SK-N-SH (cell line): ENCODE measurements around the gene MS4A8.

ENCODE experiments used
- ELF1 ChIP-seq: IDR thresholded peaks from 2 replicates; pipeline ENCODE4 v1.4.0; 2012
- EP300 ChIP-seq, 2 experiments: IDR thresholded peaks; 2 replicates each; pipeline versions ENCODE4 v1.4.0 to v1.6.1; 2012; ENCODE audit warnings: borderline replicate concordance in 1 of 2, low read depth in 1 of 2, low read length in 1 of 2
- GATA2 ChIP-seq: sonication (generic); formaldehyde crosslinking; IDR thresholded peaks from 2 replicates; pipeline ENCODE4 v1.5.0; 2020; ENCODE audit warnings: mild to moderate bottlenecking, missing genetic modification reagents
- JUND ChIP-seq: IDR thresholded peaks from 2 replicates; pipeline ENCODE4 v1.4.0; 2012
- MAX ChIP-seq: IDR thresholded peaks from 2 replicates; pipeline ENCODE4 v1.4.0; 2012; ENCODE audit warnings: low read depth
- NFIC ChIP-seq: IDR thresholded peaks from 2 replicates; pipeline ENCODE4 v1.4.0; 2012; ENCODE audit warnings: borderline replicate concordance
- NRF1 ChIP-seq: IDR thresholded peaks from 2 replicates; pipeline ENCODE4 v1.6.1; 2012; ENCODE audit warnings: low read depth, mild to moderate bottlenecking, low read length
- POLR2AphosphoS5 ChIP-seq: IDR thresholded peaks from 2 replicates; pipeline ENCODE4 v1.6.1; 2012; ENCODE audit warnings: low read depth, low read length
- REST ChIP-seq: IDR thresholded peaks from 2 replicates; pipeline ENCODE4 v1.6.1; 2012; ENCODE audit warnings: mild to moderate bottlenecking, low read depth, low read length, moderate library complexity
- SMC3 ChIP-seq: IDR thresholded peaks from 2 replicates; pipeline ENCODE4 v1.6.1; 2012; ENCODE audit warnings: low read depth, low read length, improper control_type of control experiment
- TEAD4 ChIP-seq: IDR thresholded peaks from 2 replicates; pipeline ENCODE4 v1.4.0; 2012; ENCODE audit warnings: mild to moderate bottlenecking, borderline replicate concordance; ENCODE audit not compliant: insufficient read depth
- TF ChIP-seq, protein P1 (sequence below): fragments of 200-600 bp; sonication (generic); IDR thresholded peaks from 2 replicates; pipeline ENCODE4 v1.6.1; 2017; ENCODE audit warnings: antibody characterized with exemption, mild to moderate bottlenecking, moderate library complexity
- TF ChIP-seq, protein P2 (sequence below): IDR thresholded peaks from 2 replicates; pipeline ENCODE4 v1.4.0; 2012; ENCODE audit warnings: low read depth, borderline replicate concordance

DNA sequence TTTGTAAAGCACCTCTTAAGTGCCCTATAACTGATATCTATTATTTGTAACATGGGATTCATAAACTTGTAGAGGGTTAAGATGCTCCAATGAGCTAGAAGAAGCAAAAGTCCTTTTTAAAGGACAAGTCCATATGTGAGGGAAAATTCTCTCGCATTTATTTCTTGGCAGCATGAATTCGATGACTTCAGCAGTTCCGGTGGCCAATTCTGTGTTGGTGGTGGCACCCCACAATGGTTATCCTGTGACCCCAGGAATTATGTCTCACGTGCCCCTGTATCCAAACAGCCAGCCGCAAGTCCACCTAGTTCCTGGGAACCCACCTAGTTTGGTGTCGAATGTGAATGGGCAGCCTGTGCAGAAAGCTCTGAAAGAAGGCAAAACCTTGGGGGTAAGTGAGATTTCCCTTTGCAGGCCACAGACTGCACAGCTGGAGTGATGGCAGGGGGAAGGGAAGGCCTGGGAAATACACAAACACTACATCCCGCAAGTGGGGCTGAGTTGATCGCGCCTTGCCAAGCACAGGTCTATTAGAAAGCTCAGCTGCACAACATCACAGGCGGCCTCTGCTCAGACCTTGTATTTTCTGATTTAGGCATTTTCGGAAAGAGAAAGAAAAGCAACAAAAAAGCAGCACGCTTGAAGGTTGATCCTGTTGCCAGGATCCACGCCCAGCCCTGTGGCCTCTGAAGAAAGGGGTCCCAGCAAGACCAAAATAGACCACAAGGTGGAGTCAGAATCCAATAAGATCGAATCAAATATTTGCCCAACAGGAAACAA, 1.5 kb downstream of the MS4A8 start:
- TF ChIP-seq JUND (no peak), EP300 (IDR thresholded peaks at IDR 0.05; ENCODE audit: borderline replicate concordance in 1 of 2, low read depth in 1 of 2, low read length in 1 of 2) (no peak), NRF1 (no peak), GATA2 (CRISPR knock-in tag) (no peak), POLR2AphosphoS5 (no peak), ELF1 (no peak), SMC3 (no peak), MAX (no peak), NFIC (no peak), REST (no peak), TEAD4 (no peak)
- TF ChIP-seq, protein P1, sequence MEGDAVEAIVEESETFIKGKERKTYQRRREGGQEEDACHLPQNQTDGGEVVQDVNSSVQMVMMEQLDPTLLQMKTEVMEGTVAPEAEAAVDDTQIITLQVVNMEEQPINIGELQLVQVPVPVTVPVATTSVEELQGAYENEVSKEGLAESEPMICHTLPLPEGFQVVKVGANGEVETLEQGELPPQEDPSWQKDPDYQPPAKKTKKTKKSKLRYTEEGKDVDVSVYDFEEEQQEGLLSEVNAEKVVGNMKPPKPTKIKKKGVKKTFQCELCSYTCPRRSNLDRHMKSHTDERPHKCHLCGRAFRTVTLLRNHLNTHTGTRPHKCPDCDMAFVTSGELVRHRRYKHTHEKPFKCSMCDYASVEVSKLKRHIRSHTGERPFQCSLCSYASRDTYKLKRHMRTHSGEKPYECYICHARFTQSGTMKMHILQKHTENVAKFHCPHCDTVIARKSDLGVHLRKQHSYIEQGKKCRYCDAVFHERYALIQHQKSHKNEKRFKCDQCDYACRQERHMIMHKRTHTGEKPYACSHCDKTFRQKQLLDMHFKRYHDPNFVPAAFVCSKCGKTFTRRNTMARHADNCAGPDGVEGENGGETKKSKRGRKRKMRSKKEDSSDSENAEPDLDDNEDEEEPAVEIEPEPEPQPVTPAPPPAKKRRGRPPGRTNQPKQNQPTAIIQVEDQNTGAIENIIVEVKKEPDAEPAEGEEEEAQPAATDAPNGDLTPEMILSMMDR: peak; percentile 48
- TF ChIP-seq, protein P2, sequence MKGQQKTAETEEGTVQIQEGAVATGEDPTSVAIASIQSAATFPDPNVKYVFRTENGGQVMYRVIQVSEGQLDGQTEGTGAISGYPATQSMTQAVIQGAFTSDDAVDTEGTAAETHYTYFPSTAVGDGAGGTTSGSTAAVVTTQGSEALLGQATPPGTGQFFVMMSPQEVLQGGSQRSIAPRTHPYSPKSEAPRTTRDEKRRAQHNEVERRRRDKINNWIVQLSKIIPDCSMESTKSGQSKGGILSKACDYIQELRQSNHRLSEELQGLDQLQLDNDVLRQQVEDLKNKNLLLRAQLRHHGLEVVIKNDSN: no peak
